ENCODE data around the gene LRP8.
A peak's percentile ranks its signal among the peaks of the same experiment; 100 is the strongest.

Gene LRP8

GRCh38 chr1:53359225-53359933, 31.5 kb upstream of the LRP8 start:
- no peak for DNase-seq

DNA sequence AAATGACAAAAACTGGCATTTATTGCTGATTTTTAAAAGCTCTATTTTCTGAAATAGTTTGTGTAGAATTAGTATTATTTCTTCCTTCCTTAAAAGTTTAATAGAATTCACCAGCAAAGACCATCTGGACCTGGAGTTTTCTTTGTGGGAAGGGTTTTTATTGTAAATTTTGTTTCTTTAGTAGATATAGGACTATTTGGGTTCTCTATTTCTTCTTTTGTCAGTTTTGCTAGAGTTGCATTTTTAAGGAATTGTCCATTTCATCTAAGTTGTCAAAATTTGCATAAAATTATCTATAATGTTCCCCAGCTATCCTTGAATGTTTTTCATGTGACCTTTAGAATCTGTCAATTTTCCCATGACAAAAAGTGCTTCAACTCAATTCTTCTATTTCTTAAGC, 28.8 kb upstream of the LRP8 start:
- no peak for DNase-seq

DNA sequence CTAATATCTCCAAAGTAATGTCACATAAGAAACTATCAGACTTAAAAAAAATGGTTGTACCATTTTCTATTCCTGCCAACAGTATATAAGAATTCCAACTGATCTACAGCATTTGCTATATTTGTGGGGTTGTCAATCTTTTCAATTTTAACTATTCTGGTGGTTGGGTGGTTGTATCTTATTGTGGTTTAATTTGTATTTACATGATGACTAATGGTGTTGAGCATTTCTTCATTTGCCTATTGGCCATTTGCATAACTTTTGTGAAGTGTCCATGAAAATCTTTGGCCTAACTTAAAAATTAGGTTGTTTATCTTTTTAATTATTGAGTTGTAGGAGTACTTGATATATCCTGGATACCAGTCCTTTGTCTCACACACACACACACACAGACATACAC, 26.2 kb upstream of the LRP8 start:
- DNase-seq, result no peak

DNA sequence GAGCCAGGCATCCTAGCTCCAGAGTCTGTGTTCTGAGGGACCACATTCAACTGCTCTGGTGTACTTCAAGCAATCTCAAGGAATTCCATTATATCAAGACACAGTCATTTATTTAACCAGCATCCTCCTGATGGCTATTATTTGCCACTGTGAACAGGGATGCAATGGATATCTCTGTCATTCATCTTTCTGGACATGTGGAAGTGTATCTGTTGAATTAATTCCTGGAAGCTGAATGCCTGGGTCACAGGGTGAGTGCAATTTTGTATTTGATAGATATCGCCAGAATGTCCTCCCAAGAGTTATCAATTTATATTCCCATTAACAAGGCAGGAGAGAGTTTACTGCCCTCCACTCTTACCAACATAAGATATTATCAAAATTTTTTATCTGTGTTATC, 24.7 kb upstream of the LRP8 start:
- no peak for DNase-seq

- DNase-seq, result no peak
Measured at GRCh38 chr1:53350853-53351767, 23.2 kb upstream of the LRP8 start.

DNA sequence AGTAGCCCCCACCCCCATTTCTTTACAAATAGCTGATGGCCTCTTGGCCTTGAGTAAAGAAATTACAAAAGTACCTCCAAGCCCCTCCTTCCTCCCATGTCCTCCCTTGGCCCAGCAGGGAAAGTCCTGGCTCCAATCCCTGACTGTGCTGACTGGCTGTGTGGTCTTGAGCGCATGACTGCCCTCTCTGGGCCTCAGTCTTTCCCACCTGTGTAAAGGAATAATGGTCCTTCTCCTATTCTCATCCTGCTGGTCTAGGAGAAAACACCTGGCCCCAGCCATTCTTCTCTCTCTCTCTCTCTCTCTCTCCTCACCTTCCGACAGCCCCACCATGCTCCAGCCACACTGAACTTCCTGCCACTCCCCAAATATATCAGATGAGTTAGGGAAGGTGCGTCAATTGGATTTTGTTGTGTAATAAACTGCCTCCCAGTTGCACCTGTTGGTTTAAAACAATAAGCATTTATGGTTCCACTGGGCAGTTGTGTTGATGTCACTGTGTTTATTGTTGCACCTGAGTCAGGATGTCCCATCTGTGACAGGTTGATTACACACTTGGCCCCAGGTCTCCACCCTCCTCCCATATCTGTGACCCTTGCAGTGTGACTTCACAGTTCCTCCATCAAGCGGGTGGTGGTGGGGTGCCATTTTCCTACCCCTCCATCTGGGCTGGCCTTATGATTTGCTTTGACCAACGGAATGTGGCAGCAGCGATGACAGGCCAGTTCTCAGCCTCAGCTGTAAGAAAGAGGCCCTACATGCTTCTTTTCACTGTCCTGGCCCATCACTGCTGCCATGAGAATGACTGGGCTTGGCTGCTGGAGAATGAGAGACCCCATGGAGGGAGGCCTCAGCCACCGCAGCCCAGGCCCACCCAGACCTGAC, 22.3 kb upstream of the LRP8 start:
- DNase-seq, result no peak

DNA sequence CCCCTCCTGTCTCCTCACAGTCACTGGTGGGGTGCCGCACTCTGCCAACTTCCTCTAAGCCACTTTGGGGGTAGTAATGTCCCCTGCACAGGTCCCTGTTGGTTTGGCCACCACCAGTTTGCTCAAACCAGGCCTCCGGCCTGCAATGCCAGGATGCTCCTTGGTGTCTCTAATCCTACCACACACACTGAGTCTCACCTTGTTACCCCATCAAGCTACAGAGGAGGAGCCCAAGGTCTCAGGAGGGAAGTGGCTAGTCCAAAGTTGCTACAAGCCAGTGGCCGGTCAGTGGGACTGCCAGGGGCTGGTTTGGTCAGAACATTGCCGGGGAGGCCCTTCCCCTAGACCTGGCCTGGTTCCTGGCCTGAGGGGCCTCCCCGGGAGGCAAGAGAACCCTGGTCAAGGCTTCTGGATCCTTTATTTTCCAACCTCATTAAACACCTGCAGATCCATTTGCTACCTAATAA, 21.5 kb upstream of the LRP8 start:
- DNase-seq, result no peak

GRCh38 chr1:53348486-53349368, 20.9 kb upstream of the LRP8 start:
- peak; percentile 4 for DNase-seq

GRCh38 chr1:53346814-53347176, 18.9 kb upstream of the LRP8 start:
- no peak for DNase-seq

DNA sequence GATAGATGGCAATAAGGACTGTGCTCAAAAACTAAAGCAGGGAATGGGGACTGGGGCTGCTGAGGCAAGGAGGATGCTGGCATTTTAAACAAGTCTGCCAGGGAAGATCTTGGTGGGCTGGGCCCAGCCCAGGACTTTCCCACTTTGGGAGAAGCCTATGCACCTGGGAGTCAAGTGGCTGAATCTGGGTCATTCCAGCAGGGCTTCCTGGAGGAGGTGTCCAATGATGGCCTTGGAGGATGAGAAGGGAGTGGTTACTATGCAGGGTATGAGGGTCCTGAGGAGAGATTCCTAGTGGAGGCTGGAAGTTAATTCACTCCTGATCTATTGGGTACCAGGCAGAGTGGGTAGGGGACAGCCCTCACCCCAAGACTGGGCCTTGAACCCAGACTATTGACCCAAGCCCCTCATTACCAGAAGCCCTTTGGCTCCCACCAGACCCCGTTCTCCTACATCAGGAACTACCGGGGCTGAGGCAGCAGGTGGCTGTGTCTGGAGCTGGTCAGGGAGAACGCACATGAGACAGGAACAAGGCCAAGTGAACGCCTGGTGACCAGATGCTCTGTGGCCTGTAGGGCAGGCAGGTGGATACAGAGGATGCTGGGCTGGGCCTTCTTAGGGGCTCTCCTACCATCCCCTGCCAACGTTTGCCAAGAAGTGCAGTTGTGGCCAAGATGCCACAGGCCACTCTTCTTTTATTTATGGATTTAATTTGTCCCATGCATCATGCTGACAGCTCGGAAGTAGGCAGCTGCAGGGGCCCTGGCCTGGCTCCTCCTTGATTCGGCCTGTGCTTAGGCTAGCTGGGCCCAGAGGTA, 18.3 kb upstream of the LRP8 start:
- no peak for DNase-seq

DNA sequence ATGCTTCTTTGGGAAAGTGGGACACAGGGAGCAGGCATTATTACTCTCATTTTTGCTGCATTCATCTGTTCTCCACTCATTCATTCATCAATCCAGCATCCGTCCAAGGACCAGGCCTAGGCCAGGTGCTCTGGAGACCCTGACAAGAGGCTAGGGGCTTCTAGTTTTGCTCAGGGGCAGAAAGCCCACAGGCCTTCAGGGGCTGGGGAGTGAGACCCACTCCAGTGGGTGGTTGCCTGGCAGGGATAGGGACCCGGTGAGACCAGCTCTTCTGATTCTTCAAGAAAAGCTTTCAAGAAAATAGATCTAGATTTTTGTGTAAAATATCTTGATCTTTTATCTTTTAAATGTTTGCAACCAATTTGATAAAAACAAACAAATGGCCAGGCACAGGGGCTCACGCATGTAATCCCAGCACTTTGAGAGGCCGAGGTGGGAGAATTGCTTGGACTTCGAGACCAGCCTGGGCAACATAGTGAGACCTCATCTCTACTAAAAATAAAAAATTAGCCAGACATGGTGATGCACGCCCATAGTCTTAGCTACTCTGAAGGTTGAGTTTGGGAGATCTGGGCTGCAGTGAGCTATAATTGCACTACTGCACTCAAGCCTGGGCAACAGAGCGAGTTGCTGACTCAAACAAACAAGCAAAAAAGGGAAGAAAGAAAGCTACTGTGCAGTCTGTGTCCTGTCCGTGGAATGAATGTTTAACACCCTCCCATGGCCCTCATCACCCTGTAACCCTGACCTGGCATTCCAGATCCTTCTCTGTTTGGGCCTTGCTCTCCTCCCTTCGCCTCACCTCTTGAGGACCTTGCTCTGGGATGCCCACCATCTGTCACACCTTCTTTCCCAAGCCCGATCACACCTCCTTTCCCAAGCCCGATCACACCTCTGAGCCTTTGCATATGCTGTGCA, 17.3 kb upstream of the LRP8 start:
- DNase-seq, result no peak

- DNase-seq, result no peak
Measured at GRCh38 chr1:53343831-53344668, 16.2 kb upstream of the LRP8 start.

GRCh38 chr1:53342735-53343470, 15.0 kb upstream of the LRP8 start:
- no peak for DNase-seq

DNA sequence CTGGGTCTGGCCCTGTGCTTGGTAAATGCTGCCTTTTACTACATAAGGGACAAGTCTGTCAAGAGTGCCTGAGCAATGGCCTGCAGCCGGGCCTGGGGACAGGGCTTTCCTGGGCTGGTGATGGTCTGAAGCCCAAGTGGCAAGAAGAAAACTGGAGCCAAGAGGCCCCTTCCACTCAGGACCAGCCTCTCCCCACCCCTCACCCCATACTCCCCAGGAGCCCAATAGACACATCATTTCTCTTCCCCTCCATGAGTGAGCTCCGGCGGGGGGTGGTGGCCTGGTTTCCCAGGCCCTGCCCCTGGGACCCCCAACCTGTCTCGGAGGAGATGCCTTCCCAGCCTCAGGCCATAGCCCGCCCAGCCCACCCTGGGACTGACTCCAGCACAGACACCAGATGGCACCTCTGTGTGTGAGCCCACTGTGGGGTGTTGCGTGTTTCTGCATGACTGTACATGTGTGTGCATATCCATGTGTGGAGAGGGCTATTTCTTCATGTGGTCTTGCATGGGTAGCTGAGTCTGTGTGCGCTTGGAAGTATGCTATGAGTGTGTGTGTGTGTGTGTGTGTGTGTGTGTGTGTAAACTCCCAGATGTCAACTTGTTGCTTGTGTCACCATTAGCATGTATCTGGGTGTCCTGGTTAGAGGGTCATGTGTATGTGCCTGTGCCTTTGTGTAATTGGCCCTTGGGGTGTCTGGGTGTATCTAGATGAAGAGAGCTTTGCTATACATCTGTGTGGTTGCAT, 14.3 kb upstream of the LRP8 start:
- no peak for DNase-seq

GRCh38 chr1:53341521-53341895, 13.6 kb upstream of the LRP8 start:
- no peak for DNase-seq

DNA sequence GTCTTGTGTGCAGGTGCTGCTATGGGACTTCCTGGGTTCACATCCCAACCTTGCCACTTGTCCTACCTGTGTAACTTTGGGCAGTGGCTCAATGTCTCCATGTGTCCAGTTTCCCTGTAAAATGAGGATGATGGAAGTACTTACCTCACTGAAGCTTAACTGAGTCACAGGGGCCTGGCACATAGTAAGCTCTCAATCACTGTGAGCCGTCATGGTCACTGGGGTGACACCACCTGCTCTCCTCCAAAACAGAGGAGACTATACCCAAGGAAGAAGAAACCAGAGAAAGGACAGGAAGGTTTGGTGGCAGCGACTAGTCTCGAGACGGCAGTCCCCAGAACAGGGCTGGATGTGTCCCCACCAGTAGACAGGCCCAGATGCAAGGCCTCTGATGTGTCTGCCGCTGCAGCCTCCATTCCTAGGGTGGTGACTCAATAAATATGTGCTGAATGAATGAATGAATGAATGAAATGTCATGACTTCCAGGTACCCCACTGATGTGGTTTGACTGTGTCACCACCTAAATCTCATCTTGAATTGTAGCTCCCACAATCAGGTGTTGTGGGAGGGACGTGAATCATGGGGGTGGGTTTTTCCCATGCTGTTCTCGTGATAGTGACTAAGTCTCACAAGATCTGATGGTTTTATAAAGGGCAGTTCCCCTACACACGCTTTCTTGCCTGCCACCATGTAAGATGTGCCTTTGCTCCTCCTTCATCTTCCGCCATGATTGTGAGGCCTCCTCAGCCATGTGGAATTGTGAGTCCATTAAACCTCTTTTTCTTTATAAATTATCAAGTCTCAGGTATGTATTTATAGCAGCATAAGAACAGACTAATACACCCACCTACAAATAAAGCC, 13.0 kb upstream of the LRP8 start:
- DNase-seq, result no peak

Data from OCI-M1 (cell line).